NCI-H526 treated with DMSO at 0.1 percent for 48 hours (cell line): ENCODE results near the gene MT3.

ENCODE experiments used
- DNase-seq: peaks from one replicate; lab custom pipeline; 2025; lab: John Stamatoyannopoulos, UW

The MT3 gene

GRCh38 chr16:56589141-56590039 is at the start of gene MT3:
MT3 (plus strand) TSS chr16:56589528; CDS start chr16:56589591, 63 bp downstream.
- DNase-seq, result peak; percentile 12

GRCh38 chr16:56539656-56540055 is 49.7 kb upstream of the MT3 start:
- DNase-seq, result no peak

- DNase-seq, result no peak
Measured at GRCh38 chr16:56542039-56542438, 47.3 kb upstream of the MT3 start.

GRCh38 chr16:56547120-56547948 is 42.0 kb upstream of the MT3 start:
- DNase-seq, result no peak

GRCh38 chr16:56547949-56548567 is 41.3 kb upstream of the MT3 start:
- no peak for DNase-seq

- DNase-seq, result no peak
Measured at GRCh38 chr16:56549161-56549560, 40.2 kb upstream of the MT3 start.

GRCh38 chr16:56549744-56550385 is 39.5 kb upstream of the MT3 start:
- no peak for DNase-seq

GRCh38 chr16:56551796-56552738 is 37.3 kb upstream of the MT3 start:
- no peak for DNase-seq

- DNase-seq, result no peak
Measured at GRCh38 chr16:56554441-56554840, 34.9 kb upstream of the MT3 start.

- no peak for DNase-seq
Measured at GRCh38 chr16:56558024-56558747, 31.1 kb upstream of the MT3 start.

- no peak for DNase-seq
Measured at GRCh38 chr16:56559109-56559508, 30.2 kb upstream of the MT3 start.

- no peak for DNase-seq
Measured at GRCh38 chr16:56560447-56560846, 28.9 kb upstream of the MT3 start.

GRCh38 chr16:56561126-56561525 is 28.2 kb upstream of the MT3 start:
- no peak for DNase-seq

GRCh38 chr16:56564793-56565477 is 24.4 kb upstream of the MT3 start, which contains the start of gene MT4:
MT4 (plus strand) TSS chr16:56565073; CDS start chr16:56565129, 56 bp downstream.
- no peak for DNase-seq

- DNase-seq, result no peak
Measured at GRCh38 chr16:56569971-56570370, 19.4 kb upstream of the MT3 start.

- DNase-seq, result no peak
Measured at GRCh38 chr16:56571525-56571924, 17.8 kb upstream of the MT3 start.

GRCh38 chr16:56574625-56575024 is 14.7 kb upstream of the MT3 start:
- no peak for DNase-seq

- peak; percentile 36 for DNase-seq
Measured at GRCh38 chr16:56576585-56577299, 12.6 kb upstream of the MT3 start.

GRCh38 chr16:56577300-56577625 is 12.1 kb upstream of the MT3 start:
- DNase-seq, result no peak
